ENCODE data around the gene CLCN3.
"Not testable (repeated sequence)": the region's sequence is repeated elsewhere in the genome, so short reads cannot be mapped to it uniquely, and the experiment has no call there.

The CLCN3 gene

GRCh38 chr4:169619958-169620879 is at the start of gene CLCN3:
TSS of gene CLCN3 (plus strand) at chr4:169620578. CDS start at chr4:169635929, 15,351 bp downstream.
- Histone ChIP-seq H3F3A (ENCODE audit: insufficient read depth, low read length) (peaks cover 6% of the 10 kb centered on the region), H3K4me1 (ENCODE audit: low read length) (peaks cover 15% of the 10 kb centered on the region), H3K9ac (ENCODE audit: low read length) (peak within 1 kb of the TSS; percentile 92), H4K20me1 (ENCODE audit: insufficient read depth, low read length) (no peaks in the 10 kb centered on the region), H3K4me3 (ENCODE audit: low read length) (peak within 1 kb of the TSS; percentile 98), H3K27ac (ENCODE audit: low read length) (peak within 1 kb of the TSS; percentile 95), H3K4me2 (ENCODE audit: low read depth, low read length) (peak within 1 kb of the TSS; percentile 95), H3K36me3 (replicated peaks; ENCODE audit: insufficient read depth, low read length) (no peaks in the 10 kb centered on the region), H3K27me3 (replicated peaks; ENCODE audit: insufficient read depth, low read length) (no peaks in the 10 kb centered on the region), H3K79me2 (ENCODE audit: low read length) (peaks cover 48% of the 10 kb centered on the region), H3K9me2 (replicated peaks; ENCODE audit: insufficient read depth, low read length) (no peaks in the 10 kb centered on the region), H2AFZ (ENCODE audit: low read length) (peak within 1 kb of the TSS; percentile 76), H3K9me3 (replicated peaks; ENCODE audit: insufficient read depth, low read length) (no peaks in the 10 kb centered on the region)
- no peak for TF ChIP-seq CTCF (IDR thresholded peaks at IDR 0.05; ENCODE audit: low read length)
- TF ChIP-seq EZH2phosphoT487 (IDR thresholded peaks at IDR 0.05; ENCODE audit: low read length), result no peak
- no peak for TF ChIP-seq EZH2 (optimal IDR thresholded peaks at IDR 0.05; ENCODE audit: low read depth, low read length)
- DNase-seq, result peak; percentile 99

GRCh38 chr4:169571012-169571411 is 49.4 kb upstream of the CLCN3 start:
- DNase-seq; H2AFZ ChIP-seq (ENCODE audit: low read length); H3K27me3 ChIP-seq (replicated peaks; ENCODE audit: insufficient read depth, low read length): not testable (repeated sequence)

GRCh38 chr4:169571435-169571834 is 48.9 kb upstream of the CLCN3 start:
- Histone ChIP-seq H3K9ac (ENCODE audit: low read length) (no peak overlapping the region), H3K9me2 (replicated peaks; ENCODE audit: insufficient read depth, low read length) (no peaks in the 10 kb centered on the region), H3K27me3 (replicated peaks; ENCODE audit: insufficient read depth, low read length) (no peaks in the 10 kb centered on the region), H3F3A (ENCODE audit: insufficient read depth, low read length) (no peaks in the 10 kb centered on the region), H3K79me2 (ENCODE audit: low read length) (no peaks in the 10 kb centered on the region), H2AFZ (ENCODE audit: low read length) (no peak overlapping the region), H4K20me1 (ENCODE audit: insufficient read depth, low read length) (no peaks in the 10 kb centered on the region), H3K4me2 (ENCODE audit: low read depth, low read length) (no peak overlapping the region), H3K4me3 (ENCODE audit: low read length) (no peak overlapping the region), H3K36me3 (replicated peaks; ENCODE audit: insufficient read depth, low read length) (no peaks in the 10 kb centered on the region), H3K27ac (ENCODE audit: low read length) (no peak overlapping the region), H3K9me3 (replicated peaks; ENCODE audit: insufficient read depth, low read length) (no peaks in the 10 kb centered on the region), H3K4me1 (ENCODE audit: low read length) (no peaks in the 10 kb centered on the region)
- DNase-seq, result no peak
- TF ChIP-seq EZH2phosphoT487 (IDR thresholded peaks at IDR 0.05; ENCODE audit: low read length) (no peak), CTCF (IDR thresholded peaks at IDR 0.05; ENCODE audit: low read length) (no peak), EZH2 (optimal IDR thresholded peaks at IDR 0.05; ENCODE audit: low read depth, low read length) (no peak)

More at GRCh38 chr4:169571012-169571411, 49.4 kb upstream of the CLCN3 start:
- not testable (repeated sequence) for H3K4me3 ChIP-seq (ENCODE audit: low read length); H3K79me2 ChIP-seq (ENCODE audit: low read length); H3F3A ChIP-seq (ENCODE audit: insufficient read depth, low read length); H3K4me2 ChIP-seq (ENCODE audit: low read depth, low read length); H4K20me1 ChIP-seq (ENCODE audit: insufficient read depth, low read length); H3K9ac ChIP-seq (ENCODE audit: low read length); H3K27ac ChIP-seq (ENCODE audit: low read length); H3K4me1 ChIP-seq (ENCODE audit: low read length); H3K36me3 ChIP-seq (replicated peaks; ENCODE audit: insufficient read depth, low read length); H3K9me3 ChIP-seq (replicated peaks; ENCODE audit: insufficient read depth, low read length); H3K9me2 ChIP-seq (replicated peaks; ENCODE audit: insufficient read depth, low read length)

GRCh38 chr4:169573889-169574288 is 46.5 kb upstream of the CLCN3 start:
- TF ChIP-seq CTCF (IDR thresholded peaks at IDR 0.05; ENCODE audit: low read length) (no peak), EZH2phosphoT487 (IDR thresholded peaks at IDR 0.05; ENCODE audit: low read length) (no peak)
- Histone ChIP-seq H3K36me3 (replicated peaks; ENCODE audit: insufficient read depth, low read length) (no peaks in the 10 kb centered on the region), H3K9ac (ENCODE audit: low read length) (no peak overlapping the region), H3K79me2 (ENCODE audit: low read length) (no peaks in the 10 kb centered on the region), H3K4me2 (ENCODE audit: low read depth, low read length) (no peak overlapping the region), H3K9me2 (replicated peaks; ENCODE audit: insufficient read depth, low read length) (no peaks in the 10 kb centered on the region), H3K4me1 (ENCODE audit: low read length) (no peaks in the 10 kb centered on the region), H3K27me3 (replicated peaks; ENCODE audit: insufficient read depth, low read length) (no peaks in the 10 kb centered on the region), H2AFZ (ENCODE audit: low read length) (no peak overlapping the region), H3F3A (ENCODE audit: insufficient read depth, low read length) (no peaks in the 10 kb centered on the region), H3K27ac (ENCODE audit: low read length) (no peak overlapping the region), H3K9me3 (replicated peaks; ENCODE audit: insufficient read depth, low read length) (no peaks in the 10 kb centered on the region), H4K20me1 (ENCODE audit: insufficient read depth, low read length) (no peaks in the 10 kb centered on the region), H3K4me3 (ENCODE audit: low read length) (no peak overlapping the region)
- no peak for DNase-seq
